SK-N-DZ (cell line): ENCODE data around the gene CAPN14.
"Not testable (repeated sequence)": the region's sequence is repeated elsewhere in the genome, so short reads cannot be mapped to it uniquely, and the experiment has no call there.

Experiments
- DNase-seq: peaks from one replicate; pipeline ENCODE4 v3.0.0-alpha.2; 2015; ENCODE audit warnings: low spot score

Gene CAPN14

DNA sequence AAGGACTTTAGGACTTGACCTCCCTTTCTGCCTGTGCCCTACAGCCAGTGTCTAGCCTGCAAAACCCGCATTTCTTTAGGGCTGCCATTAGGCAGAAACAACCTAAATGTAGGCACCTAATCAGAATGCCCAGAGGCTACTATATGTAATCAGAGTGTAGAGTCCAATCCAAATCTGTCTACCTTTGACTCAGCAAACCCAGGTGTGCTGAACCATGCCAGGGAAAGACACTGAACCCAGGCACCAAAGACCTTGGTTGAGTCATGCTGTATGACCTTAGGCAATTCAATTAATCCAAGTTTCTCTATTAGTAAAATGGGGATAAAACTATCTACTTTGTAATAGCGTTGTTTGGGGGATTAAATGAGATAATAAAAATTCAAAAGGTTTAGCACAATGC is 20.7 kb downstream of the CAPN14 start:
- no peak for DNase-seq

DNA sequence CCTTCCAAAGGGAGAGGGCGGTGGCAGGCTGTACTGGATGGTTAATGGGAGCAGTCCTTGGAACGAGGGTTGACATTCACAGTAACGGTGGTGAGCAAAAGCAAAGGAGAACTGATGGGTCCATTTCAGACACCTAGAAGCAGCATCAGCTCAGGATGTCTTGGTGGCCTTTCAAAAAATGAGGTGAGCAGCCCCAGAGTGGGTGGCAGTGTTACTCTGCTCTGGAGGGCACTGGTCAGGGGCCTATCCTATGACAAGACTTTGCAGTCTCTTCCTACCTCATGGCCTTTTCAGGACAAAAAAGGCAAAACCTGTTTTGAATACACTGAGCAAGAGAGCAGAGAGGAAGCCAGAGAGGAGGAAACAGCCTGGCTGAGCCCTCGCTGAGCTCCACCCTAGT is 23.5 kb downstream of the CAPN14 start:
- DNase-seq = no peak

DNA sequence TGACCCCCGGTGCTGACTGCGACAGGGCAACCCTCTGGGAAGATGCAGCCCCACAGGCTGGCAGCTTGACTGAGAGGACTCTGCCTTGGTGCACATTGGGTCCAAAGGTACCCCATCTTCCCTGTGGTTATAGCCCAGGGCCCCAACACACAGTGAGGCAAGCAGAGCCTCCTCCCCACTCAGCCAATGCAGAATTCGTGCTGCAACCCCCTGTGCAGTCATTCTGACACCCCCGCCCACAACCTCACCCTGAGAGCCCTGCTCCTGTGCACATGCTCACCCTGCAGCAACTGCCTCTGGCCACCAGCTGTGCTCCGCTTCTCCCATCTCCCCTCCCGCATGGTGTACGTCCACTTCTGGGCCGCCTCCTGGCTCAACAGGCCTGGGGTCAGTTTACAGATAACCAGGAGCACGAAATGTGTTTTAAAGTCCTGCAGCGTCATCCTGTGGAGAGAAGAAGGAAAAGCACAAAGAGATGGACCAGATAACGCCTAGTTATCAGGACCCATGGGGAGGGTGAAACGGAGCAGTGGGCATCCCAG is 24.4 kb downstream of the CAPN14 start:
- no peak for DNase-seq

DNA sequence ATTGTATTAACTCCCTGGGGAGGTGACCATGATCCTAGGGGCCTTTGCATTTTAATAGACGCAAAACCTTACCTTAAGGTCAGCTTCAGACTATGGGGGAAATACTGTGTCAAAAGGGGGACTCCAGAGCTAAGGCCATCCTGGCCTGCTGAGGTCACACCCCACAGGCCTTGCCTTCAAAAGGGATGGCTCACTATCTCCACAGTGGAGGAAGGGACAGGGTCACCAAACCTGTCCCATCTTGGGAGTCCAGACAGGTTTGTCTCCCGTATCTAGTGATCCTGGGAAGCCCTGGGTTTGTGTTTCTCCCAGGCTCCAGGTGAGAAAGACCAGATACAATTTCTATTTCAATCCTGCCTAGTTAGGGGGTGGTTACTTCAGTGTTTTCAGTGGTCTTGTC is 24.9 kb downstream of the CAPN14 start:
- no peak for DNase-seq

DNA sequence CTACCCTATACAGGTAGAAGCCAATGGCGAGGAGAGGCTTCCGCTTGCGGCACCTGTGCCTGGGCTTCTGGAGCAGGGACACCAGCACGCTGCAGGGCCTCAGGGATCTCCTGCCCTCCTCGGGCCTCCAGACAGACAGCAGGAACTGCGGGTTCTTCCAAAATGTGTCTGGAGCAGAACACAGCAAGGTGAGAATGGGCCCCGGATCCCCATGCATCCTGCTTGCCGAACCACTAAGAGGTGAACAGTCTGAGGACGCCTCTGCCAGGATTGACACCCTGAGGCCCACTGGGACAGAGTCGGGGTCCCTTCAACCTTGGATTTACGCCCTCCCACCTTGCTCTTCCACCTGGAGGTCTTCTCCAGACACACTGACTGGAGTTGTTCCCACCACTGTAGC is 25.4 kb downstream of the CAPN14 start:
- no peak for DNase-seq

DNA sequence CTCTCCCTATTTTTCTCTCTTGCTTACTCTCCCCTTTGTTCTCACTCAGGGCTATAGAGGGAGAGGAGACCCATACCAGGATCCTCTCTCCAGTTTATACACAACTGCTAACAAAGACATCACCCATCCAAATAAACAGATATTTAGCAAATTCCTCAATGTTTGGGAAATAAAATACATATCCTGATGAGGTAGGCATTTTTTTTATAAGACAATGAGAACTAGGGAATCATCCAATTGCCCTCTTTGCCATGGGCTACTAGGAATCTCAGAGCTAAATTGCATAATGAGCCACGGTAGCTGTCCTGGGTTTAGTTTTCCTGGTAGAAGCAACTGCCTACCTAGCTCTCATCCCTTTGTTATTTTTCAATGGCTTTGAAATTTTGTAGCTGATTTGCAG is 27.1 kb downstream of the CAPN14 start:
- DNase-seq = no peak

DNA sequence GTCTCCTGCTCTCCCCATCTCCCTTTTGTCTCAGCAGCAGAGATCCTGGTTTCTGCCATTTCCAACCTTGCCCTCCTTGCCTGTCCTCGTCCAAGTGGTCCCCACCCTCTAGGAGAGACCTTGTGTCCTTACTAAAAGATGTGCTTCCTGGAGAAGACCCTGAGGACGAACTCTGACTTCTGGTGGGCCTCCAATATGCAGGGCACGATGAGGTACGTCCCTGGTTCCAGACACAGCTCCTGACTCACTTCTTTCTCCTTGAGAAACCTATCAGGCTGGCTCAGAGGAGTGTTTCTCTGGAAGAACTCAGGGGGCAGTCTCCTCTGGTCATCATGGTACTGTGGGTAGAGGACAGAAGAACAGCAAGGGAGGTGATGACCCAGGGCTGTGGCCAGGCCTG is 28.2 kb downstream of the CAPN14 start:
- DNase-seq = no peak

DNA sequence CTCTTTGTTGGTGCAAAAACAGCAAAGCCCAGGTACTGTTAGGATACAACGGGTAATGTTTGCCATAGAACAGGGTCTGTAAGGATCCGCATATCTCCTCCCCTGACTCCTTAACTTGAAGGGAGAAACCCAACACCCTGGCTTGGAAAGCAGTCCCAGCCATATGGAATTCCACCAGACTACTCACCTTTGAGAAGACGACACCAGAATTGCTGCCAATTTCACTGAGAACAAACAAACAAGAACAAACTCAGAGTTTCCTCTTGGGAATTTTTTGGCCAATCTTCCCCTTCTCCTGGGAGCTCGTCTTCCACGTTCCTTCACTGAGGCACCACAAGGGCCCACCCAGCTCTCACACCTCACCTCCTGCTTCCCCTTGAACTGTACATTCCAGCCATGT is 29.2 kb downstream of the CAPN14 start:
- no peak for DNase-seq

DNA sequence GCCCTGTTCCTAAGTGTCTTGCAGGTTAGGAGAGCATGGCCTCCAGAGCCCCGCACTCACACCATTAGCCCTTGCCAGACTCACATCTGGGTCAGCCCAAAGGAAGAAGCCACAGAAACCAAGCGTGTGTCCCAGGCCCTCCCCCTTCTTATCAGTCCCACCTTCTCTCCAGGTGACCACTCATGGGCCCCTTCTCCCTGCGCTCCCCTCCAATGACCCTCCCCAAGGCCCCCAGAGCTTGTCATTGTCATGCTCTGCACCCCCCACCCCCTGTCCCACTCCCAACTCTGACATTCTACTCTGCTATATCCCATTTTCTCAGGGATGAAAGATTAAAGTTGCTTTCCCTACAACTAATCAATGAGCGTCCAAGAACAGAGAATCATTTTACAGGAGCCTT is 30.1 kb downstream of the CAPN14 start:
- DNase-seq = no peak

DNA sequence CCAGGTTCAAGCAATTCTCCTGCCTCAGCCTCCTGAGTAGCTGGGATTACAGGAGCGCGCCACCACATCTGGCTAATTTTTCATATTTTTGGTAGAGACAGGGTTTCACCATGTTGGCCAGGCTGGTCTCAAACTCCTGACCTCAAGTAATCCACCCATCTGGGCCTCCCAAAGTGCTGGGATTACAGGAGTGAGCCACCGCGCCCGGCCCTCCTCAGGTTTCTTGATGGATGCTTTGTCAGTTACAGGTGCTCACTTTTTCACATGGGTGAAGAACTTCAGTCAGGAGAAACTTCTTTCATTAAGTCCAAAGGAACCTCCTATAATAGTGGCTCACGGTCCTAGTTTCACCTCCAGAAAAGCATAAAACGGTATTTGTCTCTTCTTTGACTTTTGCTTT is 33.3 kb downstream of the CAPN14 start:
- not testable (repeated sequence) for DNase-seq

DNA sequence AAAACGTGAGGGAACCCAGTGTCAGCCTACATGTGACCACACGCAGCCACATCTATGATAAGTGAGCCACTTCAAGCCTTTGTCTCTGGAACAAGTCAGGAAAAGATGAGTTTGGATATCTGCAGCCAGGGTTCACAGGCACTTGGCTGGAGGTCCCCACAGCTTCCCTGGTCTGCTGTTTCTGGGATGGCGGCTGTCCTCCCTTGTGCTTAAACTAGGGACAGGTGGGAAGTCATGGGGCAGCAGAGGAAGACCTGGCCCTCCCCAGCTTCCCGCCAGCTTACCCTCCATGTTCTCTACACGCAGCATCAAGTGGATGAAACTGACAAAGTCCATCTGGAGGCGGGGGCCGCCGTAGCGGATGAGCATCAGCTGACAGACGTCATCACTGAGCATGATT is 40.6 kb downstream of the CAPN14 start:
- no peak for DNase-seq

DNA sequence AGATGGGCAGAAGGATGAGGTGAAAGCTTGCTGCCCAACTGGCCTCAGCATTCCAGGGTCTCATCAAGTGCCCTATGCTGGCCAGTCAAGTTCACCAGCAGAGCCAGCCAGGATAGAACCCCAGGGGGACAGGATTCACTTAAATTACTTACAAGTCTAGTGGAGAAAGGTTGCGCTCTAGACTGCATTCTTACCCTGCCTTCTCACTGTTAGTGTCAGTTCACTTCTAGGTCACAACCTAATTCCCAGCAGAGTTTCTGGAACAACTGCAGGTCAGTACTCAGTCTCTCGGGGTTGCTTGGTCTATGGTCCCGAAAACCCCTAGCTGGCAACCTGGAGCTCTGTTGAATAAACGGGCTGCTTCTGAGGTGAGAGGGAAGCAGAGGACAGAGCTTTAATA is 46.2 kb downstream of the CAPN14 start:
- DNase-seq = no peak

DNA sequence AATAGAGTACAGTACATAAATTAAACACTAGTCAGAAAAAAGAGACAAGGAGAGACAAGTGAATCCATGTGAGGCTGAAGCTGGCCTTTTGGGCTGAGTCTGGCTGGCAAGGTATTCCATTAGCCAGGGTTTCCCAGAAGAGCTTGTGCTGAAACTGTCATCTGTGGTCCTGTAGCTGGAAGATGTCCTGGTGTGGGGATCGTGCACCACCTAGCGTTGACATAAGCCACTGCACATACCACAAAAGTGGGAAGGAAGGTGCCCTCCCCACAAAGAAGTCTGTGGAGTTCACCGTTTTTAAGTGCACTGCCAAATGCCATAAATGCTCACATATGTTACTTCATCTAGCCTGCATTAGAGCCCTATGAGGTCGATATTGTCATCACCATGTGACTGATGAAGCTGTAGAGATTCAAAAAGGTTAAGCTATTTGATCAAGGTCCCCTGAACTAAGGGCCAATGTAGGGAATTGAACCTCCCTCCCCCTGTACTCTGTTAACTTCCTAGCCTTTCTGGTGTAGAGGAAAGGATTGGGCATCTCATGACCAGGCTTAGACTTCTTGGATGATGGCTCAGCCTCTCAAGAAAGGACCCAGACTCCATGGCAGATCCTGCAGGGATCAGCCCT is 47.1 kb downstream of the CAPN14 start:
- peak; percentile 61 for DNase-seq

DNA sequence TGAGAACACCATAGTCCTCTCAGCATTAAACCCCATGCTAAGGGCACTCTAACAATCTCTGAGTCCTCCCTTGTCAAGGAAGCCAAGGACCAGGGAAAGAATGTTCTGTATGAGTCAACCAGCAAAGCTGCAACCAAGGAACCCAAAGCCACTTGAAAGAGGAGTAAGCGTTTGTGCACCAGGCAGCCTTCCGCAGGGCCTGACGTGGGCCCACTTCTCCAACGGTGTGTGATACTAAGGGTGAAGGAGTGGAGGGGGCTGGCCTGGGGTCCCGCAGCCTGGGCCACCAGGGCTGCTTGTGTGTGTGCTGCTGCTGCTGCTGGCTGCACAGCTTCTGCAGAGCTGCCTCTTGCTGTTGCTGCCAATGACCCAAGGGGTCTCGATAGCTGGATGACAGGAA is 49.0 kb downstream of the CAPN14 start:
- no peak for DNase-seq

DNA sequence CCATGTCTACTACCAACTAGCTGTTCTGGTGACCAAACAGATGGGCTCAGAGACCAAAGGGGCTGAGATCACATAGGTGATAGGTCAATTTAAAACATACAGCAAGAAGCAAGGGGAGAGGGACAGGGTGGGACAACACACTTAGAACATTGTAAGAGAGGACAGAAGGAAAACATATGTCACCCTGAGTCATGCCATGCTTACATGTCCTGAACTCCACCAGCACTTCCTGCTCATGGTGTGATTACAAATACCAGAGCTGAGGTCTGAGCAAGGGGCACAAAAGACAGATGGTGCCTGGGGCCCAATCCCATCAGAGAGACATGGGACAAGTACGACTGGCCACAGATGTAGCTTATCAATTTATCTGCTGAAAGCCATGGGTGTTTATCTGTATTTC is 50.4 kb downstream of the CAPN14 start:
- DNase-seq = no peak

DNA sequence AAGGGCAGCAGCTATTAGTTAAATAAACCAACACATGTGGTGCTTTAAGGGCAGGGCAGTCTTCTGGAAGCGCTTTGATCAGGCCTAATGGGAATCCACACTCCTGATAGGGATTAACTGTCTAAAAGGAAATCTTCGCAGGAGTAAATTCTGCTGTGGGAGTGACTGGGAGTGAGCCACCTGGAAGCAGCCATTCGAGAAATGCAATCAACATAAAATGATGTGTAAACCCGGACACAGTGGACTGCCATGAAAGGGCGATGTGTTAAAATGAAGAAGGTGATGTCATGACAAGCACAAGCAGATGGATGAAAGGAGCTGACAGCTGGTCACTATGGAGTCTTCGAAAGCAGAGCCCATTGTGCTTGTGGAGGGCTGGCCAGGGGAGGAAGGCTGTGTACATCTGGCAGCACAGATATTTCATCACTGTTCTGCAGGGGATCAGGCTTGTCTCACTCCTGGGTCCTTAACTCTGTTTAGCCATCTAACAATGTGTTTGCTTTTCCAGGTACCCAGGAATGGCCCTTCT is 54.2 kb downstream of the CAPN14 start:
- no peak for DNase-seq

DNA sequence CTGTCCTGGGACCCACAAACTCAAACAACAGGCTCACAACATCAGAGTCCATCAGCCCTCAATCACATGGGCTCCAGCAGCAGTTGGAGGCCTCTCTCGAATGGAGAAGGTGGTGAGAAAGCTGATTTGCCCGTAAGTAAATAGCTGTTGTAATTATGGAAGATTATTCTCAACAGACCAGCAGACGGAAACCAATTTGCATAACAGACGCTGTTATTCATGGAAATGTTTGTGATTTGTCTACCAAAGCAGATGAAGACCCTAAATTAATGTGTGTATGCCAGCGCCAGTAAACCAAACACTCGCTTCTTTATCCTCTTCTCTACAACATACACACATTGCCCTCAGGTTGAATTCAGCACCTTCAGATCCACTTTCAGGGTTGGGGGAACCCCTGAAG is 55.7 kb downstream of the CAPN14 start:
- no peak for DNase-seq

DNA sequence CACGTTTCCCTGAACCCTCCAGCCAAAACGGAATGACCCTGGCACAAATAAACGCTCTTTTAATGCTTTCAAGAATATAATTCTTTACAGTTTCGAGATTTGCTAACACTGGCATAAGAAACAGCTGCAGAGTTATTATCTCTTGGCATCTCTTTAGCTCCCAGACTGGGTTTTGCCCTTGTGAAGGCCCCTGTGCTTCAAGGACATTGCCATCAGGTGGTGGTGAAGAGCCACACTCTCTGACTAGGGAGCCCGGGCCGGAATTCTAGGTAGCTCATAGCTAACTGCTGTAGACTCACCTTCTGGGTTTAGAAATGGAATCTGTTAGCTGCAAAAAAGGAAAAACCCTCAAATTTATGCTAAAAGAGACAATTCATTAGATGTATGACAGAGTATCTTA is 65.8 kb downstream of the CAPN14 start:
- no peak for DNase-seq

DNA sequence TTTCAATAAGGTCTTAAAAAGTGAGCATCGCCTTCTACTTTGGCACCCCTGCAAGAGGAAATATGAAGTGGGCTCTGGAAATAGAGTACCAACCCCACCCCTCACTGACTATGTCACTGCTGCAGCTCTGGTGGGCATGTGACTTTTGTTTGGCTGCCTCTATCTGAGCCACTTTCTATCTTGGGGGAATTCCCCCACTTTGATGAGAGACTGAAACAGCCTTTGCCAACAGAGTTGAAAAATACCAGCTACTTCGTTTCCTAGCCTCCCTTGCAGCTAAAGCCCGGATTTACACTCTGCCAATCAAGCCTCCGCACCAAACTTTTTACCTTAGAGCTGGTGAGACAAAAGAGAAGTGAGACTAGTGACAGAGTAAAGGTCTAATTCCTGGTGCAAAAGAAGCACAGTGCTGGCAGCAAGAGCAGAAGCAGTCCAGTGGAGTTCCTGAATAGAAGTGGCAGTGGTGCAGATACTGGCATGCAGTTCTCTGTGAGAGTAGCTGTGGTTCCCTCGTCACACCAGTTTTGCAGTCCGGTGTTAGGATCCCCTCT is 67.1 kb downstream of the CAPN14 start:
- DNase-seq = no peak

DNA sequence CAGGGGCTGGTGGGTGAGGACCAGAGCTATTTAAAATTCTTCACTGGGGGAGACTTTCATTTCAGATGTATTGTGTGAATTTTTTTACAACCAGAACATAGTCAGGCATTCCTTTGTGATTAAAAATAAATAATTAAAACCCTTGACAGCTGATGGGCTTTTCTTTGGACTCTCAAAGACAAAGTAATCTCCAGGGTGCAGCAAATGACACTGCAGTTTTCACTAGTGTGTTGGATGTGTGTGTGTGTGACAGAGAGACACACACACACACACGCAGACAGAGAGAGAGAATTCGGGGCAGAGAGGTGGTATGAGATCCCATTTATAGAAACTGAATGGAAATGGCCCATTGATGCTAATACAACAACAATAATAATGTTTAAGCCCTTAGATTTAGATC is 68.8 kb downstream of the CAPN14 start:
- no peak for DNase-seq

DNA sequence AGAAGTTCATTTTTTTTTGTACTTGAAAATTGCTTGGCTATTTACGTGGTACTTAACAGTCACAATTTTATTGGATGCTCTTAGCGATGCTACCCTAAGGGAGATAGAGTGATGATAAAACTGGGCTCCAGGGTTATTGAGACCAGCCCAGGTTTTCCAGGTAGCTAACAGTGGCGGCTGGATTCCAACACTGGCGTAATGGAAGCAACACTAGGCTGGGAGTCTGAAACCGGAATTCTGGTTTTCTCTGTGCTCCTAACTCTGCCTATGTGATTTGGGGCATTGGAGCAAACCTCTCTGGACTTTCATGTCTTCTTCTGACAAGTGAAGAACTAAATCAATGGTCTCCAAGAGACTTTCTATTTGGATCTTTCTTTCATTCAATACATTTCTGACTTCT is 69.7 kb downstream of the CAPN14 start:
- no peak for DNase-seq

DNA sequence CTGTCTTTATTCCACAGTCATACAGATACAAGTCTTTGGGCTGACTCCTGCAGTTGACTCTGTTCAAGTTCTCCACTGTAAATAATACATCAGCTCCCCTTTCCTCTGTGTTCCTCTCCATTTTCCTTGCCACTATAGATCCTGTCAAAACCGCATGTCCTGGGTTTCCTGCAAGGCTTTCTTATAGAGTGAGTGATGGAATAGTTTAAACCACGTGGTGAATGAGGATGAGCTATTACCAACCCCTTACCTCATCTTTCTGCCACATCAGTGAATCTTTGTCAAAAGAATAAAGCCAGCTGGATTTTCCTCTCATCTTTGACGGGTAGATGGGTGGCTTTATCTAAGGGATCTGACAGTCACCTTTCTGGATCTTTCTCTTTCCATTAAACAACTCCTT is 75.2 kb downstream of the CAPN14 start:
- DNase-seq = no peak

DNA sequence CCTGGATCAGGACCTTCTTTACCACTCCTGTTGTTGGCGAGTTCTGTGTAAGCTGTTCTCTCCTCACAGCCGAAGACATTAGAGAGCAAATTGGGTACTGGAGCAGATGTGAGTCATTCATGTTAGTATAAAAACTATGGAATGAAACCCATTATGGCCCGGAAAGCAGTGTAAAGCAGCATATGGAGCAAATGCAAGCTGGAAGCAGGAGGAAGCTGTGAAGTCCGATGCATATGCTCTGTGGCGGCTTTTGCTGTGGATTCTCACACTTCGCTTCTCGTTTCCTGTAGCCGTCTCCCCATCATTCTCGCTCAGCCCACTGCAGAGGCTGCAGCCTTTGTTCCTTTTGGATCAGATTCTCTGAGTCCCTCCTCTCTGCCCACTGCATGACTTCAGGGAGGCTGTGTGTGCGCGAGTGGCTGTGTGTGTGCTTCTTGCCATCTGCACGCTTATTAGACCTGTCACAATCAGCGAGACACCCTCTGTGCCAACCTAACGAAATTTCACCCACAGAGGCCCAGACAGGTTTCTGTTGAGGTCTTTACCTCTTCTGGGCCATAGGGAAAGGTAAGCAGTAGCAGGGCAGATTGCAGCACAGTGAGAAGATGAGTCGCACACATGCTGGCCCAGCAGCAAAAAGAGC is 75.8 kb downstream of the CAPN14 start:
- no peak for DNase-seq
